Measurements from ENCODE around the gene FCRLB. TPM values are rescaled to one million over a fixed set of nuclear protein-coding genes. Genes with fewer than 3 reads are reported as not detected.

The FCRLB gene, protein sequence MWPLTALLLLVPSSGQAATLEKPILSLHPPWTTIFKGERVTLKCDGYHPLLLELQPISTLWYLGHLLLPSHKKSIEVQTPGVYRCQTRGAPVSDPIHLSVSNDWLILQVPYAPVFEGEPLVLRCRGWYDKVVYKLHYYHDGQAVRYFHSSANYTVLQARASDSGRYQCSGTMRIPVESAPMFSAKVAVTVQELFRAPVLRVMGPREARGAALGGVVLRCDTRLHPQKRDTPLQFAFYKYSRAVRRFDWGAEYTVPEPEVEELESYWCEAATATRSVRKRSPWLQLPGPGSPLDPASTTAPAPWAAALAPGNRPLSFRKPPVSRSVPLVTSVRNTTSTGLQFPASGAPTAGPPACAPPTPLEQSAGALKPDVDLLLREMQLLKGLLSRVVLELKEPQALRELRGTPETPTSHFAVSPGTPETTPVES
- total RNA-seq (2022; extraction: Qiagen RNA extraction; ENCODE audit: low read depth) = 1.5 to 2.3 TPM (median 2.0 TPM) in 5 replicates

DNA sequence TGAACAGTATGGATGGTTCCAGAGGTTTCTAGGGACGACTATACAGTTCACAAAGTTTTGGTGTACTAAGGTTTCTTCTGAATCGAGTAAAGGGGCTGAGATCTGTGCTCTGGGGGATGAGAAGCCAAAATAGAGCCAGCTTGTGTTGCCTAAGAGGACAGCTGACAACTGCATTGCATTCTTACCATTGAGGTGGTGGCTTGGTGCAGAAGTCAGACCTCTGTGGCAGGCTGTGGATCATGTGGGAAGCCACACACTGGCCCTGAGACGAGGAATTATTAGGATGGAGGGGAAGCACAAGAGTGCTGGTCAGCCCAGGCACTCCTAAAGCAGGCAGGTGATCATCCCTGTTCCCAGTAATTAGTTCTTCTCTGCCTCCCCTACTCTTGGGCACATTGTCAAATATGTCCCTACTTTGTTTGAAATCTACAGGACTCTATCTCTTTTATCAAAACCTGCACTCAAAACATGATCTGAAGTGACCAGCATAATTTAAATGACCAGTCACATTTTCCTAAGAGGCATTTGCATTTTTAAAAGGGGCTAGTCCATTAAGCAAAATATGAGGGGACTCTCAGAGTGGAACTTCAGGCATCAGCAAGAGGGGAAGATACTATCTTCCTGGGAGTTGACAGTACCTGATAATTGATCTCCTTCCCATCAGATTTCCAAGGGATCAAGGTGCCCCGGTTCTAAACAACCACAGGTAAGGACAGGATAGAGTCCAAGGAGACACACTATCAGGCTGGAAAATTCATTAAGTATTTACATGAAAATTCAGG lies at the start of gene FCRLB:
TSS of gene FCRLB (plus strand) at position 589 of the 782 bp plus-strand sequence. CDS start 1,129 bp downstream, outside the sequence.

DNA sequence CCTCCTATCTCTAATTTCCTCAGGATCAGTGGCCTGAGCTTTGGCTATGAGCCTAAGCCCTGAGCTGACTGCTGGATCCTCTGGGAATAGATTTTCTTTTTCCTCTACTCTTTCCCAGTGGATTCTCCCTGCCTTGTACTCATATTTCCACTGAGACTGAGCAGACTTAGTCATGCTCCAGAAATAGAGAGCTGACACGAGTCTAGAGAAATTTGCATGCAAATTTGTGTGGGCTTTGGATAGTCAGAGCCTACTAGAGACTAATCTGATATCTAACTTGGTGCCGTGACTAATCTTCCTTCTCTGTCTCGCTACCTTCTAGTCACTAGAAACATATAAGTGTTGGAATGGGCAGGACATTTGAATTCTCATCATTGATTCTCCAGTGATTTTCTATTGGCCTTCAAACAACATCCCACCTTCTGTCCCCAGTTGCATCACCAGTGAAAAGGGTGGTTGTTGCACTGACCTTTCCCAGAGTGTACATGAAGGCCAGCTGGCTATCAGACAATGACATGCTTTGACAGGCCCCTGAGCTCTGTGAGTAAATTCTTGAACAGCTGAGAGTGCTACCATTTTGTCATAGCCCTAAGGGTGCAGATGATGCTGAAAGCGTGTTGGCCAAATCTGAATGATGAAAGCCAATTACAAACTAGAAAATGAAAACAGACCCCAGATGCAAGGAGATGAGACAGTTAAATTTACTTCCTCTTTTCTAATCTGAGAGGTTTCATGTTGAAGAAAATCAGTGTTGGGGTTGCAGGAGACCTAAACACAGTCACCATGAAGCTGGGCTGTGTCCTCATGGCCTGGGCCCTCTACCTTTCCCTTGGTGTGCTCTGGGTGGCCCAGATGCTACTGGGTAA lies 14.6 kb upstream of the FCRLB start, which contains the start of gene FCRLA:
TSS of gene FCRLA (plus strand) at position 748 of the 866 bp plus-strand sequence. CDS start at position 784, 36 bp downstream.

DNA sequence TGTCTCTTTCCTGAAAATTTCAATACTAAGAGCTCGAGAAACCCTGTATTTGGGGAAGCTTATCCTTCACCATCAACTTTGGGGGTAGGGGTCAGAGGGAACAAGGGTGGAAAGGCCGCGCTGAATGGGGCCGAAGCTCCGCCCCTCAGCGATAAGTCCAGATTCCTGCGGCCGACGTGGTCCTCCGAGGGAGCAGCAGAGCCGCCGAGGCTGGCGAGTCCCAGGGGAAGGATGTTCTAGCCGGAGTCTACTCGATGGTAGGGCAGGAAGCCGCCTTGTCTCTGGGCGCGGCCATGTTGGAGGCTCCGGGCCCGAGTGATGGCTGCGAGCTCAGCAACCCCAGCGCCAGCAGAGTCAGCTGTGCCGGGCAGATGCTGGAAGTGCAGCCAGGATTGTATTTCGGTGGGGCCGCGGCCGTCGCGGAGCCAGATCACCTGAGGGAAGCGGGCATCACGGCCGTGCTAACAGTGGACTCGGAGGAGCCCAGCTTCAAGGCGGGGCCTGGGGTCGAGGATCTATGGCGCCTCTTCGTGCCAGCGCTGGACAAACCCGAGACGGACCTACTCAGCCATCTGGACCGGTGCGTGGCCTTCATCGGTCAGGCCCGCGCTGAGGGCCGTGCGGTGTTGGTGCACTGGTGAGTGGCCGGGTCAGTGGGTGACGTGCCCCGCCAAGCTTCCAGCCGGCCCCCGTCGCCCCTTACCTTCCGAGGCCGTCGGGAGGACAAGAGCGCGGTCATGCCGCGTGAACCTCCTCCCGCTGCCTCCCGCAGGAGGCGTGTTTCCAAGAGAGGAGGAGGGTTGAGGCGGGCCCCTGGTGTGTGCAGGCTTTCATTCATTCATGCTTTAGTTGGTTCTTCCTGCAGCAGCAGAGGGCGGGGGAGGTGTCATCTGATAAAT lies 28.4 kb downstream of the FCRLB start, which contains the start of gene DUSP12:
TSS of gene DUSP12 (plus strand) at position 278 of the 899 bp plus-strand sequence. CDS start at position 294, 16 bp downstream.

DNA sequence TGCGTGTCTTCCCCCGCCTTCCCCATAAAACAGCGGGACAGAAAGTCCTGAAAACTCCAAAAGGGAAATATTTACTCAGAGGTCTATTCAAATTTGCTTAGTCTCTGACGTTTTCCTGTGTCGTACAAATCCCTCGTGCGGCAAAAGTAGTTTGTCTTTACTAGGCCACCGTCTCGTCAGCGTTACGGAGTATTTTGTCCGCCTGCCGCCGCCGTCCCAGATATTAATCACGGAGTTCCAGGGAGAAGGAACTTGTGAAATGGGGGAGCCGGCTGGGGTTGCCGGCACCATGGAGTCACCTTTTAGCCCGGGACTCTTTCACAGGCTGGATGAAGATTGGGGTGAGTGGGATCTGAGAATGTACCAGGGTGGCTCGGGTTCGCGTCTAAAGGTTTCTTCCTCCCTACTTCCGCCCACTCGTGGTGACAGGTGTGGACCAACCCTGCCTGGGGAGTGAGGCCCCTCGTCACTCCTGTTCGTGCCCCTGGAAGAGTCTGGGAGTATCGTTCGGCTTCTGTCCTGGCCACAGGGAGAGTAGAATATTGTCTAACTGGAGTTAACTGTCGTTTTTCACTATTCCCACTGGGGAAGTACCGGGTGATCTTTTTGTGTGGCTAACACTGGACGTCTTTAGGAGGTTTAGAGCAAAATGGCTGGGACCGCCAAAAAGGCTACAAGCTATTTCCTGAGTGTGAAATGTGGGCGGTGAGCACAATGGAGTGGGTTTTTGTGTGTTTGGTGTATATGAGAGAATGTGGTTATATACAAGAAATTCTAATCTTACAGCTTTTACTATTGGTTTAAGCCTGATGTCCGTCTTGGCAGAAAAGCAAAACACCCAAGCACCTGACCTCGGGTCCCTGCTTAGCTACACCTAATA lies 45.0 kb downstream of the FCRLB start, which contains the start of gene ATF6:
TSS of gene ATF6 (plus strand) at position 219 of the 880 bp plus-strand sequence. CDS start at position 260, 41 bp downstream.

Other genes starting within 250 kb of the FCRLB start
- not detected in 5 replicates for gene FCGR2A, start 216.1 kb upstream of the FCRLB start, total RNA-seq (2022; extraction: Qiagen RNA extraction; ENCODE audit: low read depth)
- 1.3 to 8.1 TPM (median 2.0 TPM) in 5 replicates for gene HSPA6, start 197.0 kb upstream of the FCRLB start, total RNA-seq (2022; extraction: Qiagen RNA extraction; ENCODE audit: low read depth)
- not detected in 5 replicates for gene FCGR3A, start 171.7 kb upstream of the FCRLB start, total RNA-seq (2022; extraction: Qiagen RNA extraction; ENCODE audit: low read depth)
- gene FCGR3B, start 90.4 kb upstream of the FCRLB start, total RNA-seq (2022; extraction: Qiagen RNA extraction; ENCODE audit: low read depth) = not detected in 5 replicates
- not detected in 5 replicates for gene FCGR2B, start 58.4 kb upstream of the FCRLB start, total RNA-seq (2022; extraction: Qiagen RNA extraction; ENCODE audit: low read depth)
- not detected in 5 replicates for gene FCRLA, start 14.3 kb upstream of the FCRLB start, total RNA-seq (2022; extraction: Qiagen RNA extraction; ENCODE audit: low read depth)
- gene DUSP12, start 28.2 kb downstream of the FCRLB start, total RNA-seq (2022; extraction: Qiagen RNA extraction; ENCODE audit: low read depth) = 38.0 to 55.3 TPM (median 48.3 TPM) in 5 replicates
- gene ATF6, start 44.8 kb downstream of the FCRLB start, total RNA-seq (2022; extraction: Qiagen RNA extraction; ENCODE audit: low read depth) = 12.0 to 13.4 TPM (median 12.6 TPM) in 5 replicates

All from A549 treated with RU486 at 1 μM for 4 hours (cell line).